Cardiac fibroblast (primary cell): ENCODE results near the gene BEND6.

Experiments used
- DNase-seq, 2 donors: peaks; one replicate each; pipeline versions ENCODE4 v3.0.0 to v3.0.0-alpha.2; 2010; ENCODE audit warnings: low read depth in 2 of 2
- H3K4me3 ChIP-seq, 2 donors: replicated peaks in 1 of 2; 1 replicate in 1 of 2; 2 replicates in 1 of 2; pipeline ENCODE4 v1.5.1; 2011; ENCODE audit warnings: low read depth in 2 of 2, low read length in 2 of 2, mild to moderate bottlenecking in 2 of 2, moderate library complexity in 1 of 2
- CTCF ChIP-seq: IDR thresholded peaks from one replicate; pipeline ENCODE4 v1.5.1; 2011; ENCODE audit warnings: low read depth, mild to moderate bottlenecking, low read length, inconsistent platforms

The BEND6 gene

GRCh38 chr6:56970849-56971248 lies 15.9 kb downstream of the BEND6 start:
- no peak for DNase-seq
- no peak overlapping the region for H3K4me3 ChIP-seq
- no peak for TF ChIP-seq CTCF

- no peak for TF ChIP-seq CTCF
- no peak overlapping the region for H3K4me3 ChIP-seq
- no peak for DNase-seq
These were observed 22.3 kb downstream of the BEND6 start for GRCh38 chr6:56977192-56977591.

- no peak overlapping the region for H3K4me3 ChIP-seq
- no peak for DNase-seq
- TF ChIP-seq CTCF, result no peak
These were observed 23.6 kb downstream of the BEND6 start for GRCh38 chr6:56978530-56978929.

GRCh38 chr6:56984361-56984760 lies 29.5 kb downstream of the BEND6 start:
- H3K4me3 ChIP-seq, result no peak overlapping the region
- peak; percentile 14 to 67 for DNase-seq
- TF ChIP-seq CTCF, result no peak

GRCh38 chr6:56984884-56985283 lies 30.0 kb downstream of the BEND6 start:
- TF ChIP-seq CTCF, result no peak
- no peak for DNase-seq
- no peak overlapping the region for H3K4me3 ChIP-seq

GRCh38 chr6:56986611-56987010 lies 31.7 kb downstream of the BEND6 start:
- H3K4me3 ChIP-seq, result no peak overlapping the region
- TF ChIP-seq CTCF, result no peak
- DNase-seq, result peak in 1 of 2 donors; percentile 8

GRCh38 chr6:56988145-56988544 lies 33.2 kb downstream of the BEND6 start:
- no peak for DNase-seq
- TF ChIP-seq CTCF, result no peak
- H3K4me3 ChIP-seq, result no peak overlapping the region
